T-helper 2 cell (primary cell): ENCODE results near the gene CEBPB.
A peak's percentile ranks its signal among the peaks of the same experiment; 100 is the strongest.
"Not testable (repeated sequence)": the region's sequence is repeated elsewhere in the genome, so short reads cannot be mapped to it uniquely, and the experiment has no call there.

Experiments used
- DNase-seq, 5 experiments: peaks; one replicate each; pipeline versions ENCODE4 v3.0.0 to v3.0.0-alpha.2; 2012 to 2022

CEBPB gene

DNA sequence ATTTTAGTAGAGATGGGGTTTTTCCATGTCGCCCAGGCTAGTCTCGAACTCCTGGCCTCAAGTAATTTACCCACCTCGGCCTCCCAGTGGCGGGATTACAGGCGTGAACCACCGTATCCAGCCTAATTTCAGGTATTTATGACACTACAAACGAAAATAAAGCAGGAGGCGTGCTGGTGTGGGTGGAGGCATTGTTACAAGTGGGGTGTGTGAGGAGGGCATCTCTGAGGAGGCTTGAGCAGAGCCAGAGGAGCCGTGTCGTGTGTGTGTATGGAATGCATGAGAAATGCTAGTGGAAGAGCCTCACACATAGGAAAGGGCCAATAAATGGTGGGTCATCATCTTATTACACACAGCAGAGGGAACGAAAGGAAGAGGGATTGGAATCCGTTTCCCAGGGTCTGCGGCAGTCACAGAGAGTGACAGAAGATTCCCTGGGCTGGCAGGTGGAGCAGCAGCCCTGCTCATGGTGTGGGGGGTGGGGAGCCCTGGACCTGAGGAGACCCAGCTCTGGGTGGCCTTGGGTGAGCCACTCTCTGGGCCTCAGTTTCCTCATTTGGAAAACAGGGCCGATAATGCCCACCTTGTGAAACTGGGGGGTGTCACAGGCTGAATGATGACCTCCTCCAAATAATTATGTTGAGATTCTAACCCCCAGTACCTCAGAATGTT lies 19.9 kb upstream of the CEBPB start:
- no peak for DNase-seq

DNA sequence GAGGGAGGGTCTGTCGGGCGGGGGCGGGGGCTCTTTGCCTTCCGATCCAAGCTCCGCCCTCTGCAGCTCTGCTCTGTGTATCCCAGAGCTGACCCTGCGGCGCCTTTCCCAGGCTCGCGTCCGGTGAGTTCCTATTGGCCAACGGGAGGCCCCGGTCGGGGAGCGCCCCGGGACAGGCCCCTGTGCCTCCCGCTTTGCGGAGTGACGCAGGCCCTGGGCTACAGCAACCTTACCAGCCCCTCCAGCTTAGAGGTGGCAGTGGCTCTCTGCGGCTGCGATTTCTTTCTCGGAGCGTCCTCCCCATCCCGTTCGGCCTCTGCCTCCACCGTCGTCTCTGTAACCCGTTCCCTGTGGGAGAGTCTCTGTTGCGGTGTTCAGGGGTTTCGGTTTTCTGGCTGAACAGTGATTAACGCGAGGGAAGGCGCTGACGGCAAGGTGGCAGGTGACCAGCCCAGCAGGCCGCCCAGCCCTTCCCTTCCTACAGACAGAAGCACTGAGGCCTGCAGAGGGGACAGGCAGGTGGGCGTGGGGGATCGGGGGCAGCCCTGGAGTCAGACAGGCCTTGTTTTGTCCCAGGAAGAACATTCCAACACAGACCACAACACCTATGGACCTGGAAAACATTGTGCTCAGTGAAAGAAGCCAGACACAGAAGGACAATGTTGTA lies 18.1 kb upstream of the CEBPB start:
- DNase-seq, result no peak

DNA sequence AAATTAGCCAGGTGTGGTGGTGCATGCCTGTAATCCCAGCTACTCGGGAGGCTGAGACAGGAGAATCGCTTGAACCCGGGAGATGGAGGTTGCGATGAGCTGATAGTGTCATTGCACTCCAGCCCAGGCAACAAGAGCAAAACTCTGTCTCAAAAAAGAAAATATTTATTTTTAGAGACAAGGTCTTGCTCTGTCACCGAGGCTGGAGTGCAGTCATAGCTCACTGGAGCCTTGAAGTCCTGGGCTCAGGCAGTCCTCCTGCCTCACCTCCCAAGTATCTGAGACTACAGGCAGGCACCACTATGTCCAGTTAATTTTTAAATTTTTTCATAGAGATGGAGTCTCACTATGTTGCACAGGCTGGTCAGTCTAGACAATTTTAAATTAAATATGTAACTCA lies 16.2 kb upstream of the CEBPB start:
- no peak for DNase-seq

DNA sequence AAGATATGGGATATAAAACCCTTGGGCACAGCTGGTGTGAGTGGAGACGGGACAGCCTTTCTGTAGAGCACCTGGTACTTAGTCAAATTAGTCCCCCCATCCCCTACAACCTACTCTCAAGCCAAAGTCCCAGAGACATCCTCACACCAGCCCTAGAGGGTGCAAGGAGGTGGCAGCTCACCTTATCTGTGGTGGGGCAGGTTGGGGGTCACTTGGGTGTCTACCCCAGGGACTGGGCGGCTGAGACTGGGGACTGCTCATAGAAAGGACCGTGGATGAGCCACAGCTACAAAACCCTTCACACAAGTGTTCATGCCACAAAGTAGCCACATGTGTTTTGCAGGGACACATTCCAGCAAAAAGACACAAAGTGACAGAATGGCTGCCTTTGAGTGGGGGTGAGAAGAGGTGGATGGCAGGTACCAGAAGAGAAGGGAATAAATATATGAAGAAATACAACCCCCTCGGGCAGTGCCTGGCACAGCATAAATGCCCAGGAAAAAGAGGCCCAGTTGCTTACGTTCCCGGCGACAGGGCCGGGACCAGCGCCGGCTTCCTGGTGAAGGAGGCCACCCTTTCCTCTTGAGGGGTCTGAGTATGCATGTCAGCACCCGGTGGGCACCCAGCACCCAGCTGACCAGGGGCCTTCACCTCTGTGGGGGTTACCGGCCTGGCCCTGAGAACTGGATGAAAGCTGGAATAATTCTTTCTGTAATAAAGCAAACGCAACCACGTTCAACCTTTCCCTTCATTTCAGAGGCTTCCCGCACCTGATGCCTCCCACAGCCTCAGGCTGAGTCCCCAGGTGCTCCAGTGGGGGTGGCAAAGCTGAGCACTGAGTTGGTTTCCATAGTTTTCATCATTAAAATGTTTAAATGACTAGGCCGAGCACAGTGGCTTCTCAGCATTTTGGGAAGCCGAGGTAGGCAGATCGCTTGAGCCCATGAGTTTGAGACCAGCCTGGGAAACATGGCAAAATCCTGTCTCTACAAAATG lies 14.4 kb upstream of the CEBPB start:
- no peak for DNase-seq

DNA sequence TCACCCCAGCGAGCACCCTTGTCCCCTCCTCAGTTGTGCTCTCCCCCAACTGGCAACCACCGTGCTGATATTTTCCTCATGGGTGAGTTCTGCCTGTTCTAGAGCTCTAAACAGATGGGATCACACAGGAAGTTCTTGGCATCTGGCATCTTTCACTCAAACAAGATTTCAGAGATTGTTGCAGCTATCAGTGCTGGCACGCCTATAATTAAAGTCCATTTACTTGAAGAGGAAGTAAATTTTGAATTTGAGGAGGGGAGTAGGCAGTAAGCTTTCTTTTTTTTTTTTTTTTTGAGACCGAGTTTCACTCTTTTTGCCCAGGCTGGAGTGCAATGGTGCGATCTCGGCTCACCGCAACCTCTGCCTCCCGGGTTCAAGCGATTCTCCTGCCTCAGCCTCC lies 12.0 kb upstream of the CEBPB start:
- not testable (repeated sequence) for DNase-seq

DNA sequence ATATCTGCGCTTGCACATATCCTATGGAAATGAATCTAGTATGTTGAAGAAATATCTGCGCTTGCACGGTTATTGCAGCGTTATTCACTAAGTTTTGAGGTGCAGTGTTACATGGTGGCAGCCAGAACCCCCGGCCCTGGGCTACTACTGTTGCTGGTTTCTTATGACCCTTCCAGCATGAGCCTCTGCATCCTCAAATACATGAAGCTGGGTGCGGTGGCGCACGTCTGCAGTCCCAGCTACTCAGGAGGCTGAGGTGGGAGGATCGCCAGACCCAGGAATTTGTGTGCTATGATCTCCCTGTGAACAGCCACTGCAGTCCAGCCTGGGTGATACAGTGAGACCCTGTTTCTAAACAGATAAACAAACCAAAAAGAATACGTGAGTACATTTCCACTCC lies 9.3 kb upstream of the CEBPB start:
- no peak for DNase-seq

DNA sequence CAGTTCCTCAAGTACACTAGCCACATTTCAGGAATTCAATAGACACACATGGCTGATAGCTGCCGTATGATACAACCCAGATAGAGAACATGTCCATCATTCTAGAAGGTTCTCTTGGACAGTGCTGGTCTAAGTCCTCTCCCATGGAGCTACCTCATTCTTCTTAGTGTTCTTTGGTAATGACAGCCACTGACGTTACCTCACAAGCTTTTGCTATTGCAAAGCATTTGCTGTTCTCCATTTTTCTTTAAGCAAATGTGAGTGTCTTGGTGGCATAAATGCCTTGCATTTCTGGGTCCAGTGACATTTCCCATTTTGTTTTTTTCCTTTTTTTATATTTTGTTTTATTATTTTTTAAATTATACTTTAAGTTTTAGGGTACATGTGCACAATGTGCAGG lies 8.3 kb upstream of the CEBPB start:
- DNase-seq, result no peak

DNA sequence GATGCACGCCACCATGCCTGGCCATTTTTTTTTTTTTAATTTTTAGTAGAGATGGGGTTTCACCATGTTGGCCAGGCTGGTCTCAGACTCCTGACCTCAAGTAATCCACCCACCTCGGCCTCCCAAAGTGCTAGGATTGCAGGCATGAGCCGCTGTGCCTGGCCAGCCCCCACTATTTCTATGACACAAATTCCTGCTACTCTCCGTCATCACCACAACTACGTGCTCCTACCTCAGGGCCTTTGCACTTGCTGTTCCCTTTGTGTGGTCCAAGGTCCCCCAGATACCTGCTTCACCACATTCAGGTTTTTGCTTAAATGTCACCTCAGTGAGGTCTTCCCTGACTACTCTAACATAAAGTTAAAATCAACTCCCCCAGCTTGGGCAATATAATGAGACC lies 5.2 kb upstream of the CEBPB start:
- no peak for DNase-seq

DNA sequence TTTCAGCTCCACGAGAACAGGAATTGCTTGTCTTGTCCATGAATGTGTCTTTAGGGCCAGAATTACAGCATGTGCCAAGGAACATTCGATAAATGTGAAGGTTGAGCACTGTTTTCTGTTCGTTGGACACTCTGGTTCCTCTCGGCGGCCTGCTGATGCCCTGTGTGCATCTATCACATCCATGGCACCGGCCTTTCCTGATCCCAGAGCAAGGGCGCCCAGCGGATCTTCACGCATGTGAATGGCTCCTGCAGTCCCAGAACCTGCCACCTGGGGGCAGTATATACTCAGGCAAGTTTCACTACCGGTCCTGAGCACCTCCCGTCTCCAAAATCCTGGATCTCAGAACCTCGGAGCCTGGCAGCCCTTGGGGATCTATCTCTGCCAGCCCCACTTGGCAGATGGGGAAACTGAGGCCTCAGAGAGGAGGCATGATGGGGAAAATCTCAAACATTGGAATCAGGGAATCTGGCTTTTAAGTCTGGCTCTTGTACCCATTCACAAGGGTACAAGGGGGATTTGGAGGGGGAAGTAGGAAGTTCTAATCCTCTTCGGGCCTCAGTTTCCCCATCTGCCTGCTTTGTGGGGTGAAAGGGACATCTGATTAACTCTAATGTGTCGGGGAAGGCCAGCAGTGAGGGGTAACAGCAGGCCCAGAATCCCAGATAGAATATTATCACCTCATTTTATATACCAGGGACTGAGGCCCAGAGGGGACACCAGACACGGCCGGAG lies 4.3 kb upstream of the CEBPB start:
- peak; percentile 65 to 88 (median 80) for DNase-seq

DNA sequence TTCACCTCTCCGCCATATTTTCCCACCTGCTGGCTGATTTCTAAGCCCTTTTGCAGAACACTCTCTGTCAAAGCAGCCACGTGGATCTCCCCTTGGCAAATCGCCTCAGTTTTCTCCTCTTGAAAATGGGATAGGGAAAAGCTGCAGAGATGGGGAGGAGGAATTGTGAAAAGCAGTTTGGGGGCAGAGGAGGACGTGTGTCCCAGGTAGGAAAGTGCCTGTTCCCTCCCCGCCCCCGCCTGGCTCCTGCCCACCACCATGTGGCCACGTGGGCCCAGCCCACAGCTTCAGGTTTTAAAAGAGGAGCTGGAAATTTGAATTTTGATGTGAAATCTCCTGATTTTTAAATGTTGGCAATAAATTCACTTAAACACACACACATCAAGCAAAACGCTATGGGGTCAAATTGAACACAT lies 3.6 kb upstream of the CEBPB start:
- no peak for DNase-seq

DNA sequence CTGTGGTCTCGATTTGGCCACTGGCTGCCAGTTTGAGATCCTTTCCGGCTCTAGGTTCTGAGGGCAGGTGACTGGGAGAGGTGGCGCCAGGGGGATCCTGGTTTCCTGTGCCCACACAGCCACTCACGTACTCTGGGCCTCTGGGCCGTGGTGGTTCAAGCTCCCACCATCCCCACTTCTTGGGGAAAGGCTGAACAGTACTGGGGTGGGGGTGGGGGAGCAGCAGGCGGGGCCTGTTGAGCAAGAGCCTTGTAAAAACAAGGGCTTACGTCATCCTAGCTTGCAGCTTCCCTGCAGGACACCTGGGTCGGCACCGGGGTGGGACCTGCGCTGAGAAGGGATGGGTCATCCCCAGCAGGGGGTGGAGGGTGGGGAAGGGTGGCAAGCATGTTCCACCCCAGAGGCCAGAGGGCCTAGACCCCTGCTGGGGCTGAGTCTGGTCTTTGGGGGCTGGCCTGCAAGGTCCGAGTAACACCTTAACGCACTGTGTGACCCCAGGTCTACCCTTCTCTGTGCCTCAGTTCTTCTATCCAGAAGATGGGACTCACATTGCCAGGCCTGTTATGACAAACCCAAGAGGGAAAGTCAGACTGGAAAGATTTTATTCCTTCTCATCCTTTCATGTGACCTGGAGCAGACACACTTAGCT lies 3.1 kb upstream of the CEBPB start:
- DNase-seq, result no peak

DNA sequence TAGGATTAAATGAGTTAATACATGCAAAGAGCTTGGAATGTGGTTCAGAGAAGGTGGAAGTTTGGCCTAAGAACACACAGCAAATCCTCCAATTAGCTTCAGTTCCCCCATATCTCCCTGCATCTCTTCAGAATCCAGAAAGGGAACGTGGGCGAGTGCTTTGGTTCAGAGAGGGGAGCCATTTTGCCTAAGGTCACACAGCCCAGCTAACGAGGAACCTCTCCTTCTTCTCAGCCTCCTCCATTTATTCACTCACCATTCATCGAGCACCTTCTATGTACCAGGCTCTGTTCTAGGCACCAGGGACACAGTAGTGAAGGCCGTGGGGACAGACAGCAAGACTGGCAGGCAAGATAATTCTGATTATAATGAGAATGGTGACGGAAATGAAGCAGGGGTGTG lies 2.3 kb upstream of the CEBPB start:
- no peak for DNase-seq

DNA sequence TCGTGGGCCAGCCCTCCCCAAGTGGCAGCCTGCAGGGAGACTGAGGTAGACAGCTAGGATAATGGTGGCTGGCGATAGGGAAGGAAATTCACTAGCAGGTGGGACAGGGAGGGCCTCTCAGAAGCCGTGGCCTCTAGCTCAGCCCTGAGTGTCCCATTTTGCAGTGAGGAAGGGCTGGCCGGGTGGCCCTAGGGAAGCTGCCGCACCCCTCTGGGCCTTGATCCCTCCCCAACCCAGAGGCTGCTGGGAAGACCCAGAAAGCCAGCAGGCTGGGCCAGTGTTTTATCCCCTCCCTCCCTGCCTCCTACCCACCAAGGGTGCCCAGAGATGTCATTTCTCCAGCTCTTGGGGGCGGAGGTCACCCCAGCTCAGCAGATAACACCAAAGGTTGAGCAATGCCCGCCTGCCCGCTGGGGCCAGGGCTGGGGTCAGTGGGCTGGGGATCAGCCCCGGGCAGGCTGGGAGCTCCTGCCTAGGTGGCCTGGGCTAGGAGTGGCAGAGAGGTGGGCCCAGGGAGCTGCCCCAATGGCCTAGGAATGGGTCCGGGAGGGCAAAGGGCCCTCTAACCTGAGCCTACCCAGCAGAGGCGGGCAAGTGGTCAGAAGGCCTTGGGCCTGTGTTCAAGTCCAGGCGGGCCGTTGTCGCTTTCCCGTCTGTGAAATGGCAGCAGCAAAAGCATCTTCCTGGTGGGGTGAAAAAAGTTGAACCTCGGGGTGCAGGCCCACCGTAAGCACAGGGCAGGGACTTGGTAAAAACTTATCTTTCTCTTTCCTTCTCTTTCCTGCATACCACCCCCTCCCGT lies 1.6 kb upstream of the CEBPB start:
- DNase-seq, result no peak

DNA sequence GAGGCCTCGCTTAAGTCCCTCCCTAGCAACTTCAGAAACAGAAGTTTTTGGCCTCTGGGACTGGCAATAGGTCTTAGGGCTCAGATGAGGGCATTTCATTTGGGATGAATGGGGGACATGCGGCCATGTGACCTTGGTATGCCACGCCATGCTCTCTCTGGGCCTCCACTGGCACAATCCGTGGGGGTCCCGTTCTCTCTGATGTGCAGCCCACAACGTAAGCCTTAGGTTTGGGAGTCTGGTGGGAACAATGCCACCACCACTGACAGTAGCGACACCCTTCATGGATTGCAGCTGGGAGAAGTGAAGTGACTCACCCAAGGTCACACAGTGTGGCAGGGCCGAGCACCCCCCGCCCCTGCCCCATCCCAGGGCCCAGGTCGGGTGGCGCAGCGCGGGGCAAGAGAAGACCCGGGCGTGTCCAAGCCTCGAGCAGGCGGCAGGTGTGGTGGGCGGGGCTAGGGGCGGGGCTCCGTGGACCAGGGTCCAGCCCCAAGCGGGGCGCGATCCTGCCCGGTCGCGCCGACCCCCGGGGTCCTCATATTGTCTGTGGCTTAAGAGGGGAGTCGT lies 864 bp upstream of the CEBPB start:
- DNase-seq, result peak in 2 of 5 experiments; percentile 2 to 21

DNA sequence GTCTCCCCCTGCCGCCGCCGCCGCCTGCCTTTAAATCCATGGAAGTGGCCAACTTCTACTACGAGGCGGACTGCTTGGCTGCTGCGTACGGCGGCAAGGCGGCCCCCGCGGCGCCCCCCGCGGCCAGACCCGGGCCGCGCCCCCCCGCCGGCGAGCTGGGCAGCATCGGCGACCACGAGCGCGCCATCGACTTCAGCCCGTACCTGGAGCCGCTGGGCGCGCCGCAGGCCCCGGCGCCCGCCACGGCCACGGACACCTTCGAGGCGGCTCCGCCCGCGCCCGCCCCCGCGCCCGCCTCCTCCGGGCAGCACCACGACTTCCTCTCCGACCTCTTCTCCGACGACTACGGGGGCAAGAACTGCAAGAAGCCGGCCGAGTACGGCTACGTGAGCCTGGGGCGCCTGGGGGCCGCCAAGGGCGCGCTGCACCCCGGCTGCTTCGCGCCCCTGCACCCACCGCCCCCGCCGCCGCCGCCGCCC lies 474 bp downstream of the CEBPB start:
- DNase-seq, result peak in 4 of 5 experiments; percentile 30 to 75 (median 40)

DNA sequence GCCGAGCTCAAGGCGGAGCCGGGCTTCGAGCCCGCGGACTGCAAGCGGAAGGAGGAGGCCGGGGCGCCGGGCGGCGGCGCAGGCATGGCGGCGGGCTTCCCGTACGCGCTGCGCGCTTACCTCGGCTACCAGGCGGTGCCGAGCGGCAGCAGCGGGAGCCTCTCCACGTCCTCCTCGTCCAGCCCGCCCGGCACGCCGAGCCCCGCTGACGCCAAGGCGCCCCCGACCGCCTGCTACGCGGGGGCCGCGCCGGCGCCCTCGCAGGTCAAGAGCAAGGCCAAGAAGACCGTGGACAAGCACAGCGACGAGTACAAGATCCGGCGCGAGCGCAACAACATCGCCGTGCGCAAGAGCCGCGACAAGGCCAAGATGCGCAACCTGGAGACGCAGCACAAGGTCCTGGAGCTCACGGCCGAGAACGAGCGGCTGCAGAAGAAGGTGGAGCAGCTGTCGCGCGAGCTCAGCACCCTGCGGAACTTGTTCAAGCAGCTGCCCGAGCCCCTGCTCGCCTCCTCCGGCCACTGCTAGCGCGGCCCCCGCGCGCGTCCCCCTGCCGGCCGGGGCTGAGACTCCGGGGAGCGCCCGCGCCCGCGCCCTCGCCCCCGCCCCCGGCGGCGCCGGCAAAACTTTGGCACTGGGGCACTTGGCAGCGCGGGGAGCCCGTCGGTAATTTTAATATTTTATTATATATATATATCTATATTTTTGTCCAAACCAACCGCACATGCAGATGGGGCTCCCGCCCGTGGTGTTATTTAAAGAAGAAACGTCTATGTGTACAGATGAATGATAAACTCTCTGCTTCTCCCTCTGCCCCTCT lies 1.1 kb downstream of the CEBPB start:
- DNase-seq, result peak; percentile 31 to 82 (median 47)

DNA sequence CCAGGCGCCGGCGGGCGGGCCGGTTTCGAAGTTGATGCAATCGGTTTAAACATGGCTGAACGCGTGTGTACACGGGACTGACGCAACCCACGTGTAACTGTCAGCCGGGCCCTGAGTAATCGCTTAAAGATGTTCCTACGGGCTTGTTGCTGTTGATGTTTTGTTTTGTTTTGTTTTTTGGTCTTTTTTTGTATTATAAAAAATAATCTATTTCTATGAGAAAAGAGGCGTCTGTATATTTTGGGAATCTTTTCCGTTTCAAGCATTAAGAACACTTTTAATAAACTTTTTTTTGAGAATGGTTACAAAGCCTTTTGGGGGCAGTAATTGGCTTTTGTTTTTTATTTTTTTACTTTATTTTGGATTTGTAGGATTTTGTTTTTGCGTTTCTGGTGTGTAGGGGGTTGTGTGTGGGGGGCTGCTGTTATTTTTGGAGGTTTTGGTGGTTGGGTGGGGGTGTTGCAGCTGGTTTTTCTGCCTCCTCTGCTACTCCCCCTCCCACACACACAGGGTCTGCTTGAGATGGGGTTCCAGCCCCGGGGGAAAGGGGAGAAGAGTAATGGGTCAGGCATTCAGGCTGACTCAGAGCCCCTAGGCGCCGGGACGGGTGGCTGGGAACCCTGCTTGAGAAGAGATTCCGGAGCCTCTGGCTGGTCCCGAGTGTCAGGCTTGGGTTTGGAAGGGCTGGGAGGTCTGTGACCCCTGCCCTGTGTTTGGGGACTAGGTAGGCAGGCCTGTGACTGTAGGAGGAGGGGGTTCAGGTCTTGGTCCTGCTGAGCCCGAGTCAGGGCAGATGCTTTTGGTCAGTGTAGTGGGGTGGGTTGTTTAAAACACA lies 2.0 kb downstream of the CEBPB start:
- peak; percentile 49 to 90 (median 69) for DNase-seq

DNA sequence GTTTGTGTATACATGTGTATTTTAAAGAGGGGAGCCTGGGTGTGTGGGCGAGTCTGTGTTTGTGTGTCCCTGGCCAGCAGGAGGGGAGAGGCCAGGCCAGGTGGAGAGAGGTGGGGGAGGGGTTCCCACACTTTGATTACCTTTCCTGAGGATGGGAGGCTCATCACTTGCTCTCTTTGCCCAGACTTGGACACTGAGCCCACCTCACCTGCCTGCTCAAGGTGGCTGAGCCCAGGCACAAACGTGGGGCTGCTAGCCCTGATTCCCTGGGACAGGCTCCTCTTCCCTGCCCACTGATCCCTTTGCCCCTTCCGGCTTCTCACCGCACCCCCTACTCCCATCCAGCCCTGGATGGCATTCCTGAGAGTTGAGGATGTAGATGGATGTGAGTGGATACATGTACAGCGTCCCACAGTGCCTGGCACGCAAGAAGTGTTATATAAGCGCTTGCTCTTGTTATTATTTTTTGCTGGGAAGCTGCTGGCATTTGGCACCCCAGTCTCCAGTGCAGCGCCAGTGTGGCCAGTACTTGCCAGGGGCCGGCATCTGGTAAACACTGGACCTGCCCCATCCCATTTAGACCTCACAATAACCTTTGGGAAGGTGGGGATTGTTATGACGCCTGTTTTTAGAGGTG lies 2.7 kb downstream of the CEBPB start:
- no peak for DNase-seq
